DND-41 (cell line): ENCODE results near the gene AR.

Experiments used
- EZH2 ChIP-seq: IDR thresholded peaks from 3 replicates; pipeline ENCODE4 v1.6.1; 2012; ENCODE audit warnings: borderline replicate concordance, low read depth, mild to moderate bottlenecking, moderate library complexity, low read length, inconsistent platforms; ENCODE audit not compliant: severe bottlenecking
- TF ChIP-seq, protein P1 (sequence below): IDR thresholded peaks from 2 replicates; pipeline ENCODE4 v1.5.1; 2012; ENCODE audit warnings: borderline replicate concordance, low read length, moderate library complexity, mild to moderate bottlenecking; ENCODE audit not compliant: poor library complexity, severe bottlenecking; ENCODE audit errors: extremely low read depth

DNA sequence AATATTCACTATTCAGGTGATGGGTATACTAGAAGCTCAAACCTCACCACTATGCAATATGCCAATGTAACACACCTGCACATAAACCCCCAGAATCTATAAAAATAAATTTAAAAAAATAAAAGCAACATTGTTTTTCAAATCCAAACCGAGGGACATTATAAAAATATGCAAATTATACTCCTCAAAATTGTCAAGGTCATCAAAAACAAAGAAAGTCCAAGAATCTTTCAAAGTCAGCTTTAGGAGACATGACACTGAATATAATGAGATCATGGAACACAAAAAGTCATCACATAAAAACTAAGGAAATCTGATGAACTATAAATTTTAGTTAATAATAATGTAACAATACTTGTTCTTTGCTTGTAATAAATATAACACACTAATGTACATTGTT is 43.2 kb upstream of the AR start:
- TF ChIP-seq, protein P1, sequence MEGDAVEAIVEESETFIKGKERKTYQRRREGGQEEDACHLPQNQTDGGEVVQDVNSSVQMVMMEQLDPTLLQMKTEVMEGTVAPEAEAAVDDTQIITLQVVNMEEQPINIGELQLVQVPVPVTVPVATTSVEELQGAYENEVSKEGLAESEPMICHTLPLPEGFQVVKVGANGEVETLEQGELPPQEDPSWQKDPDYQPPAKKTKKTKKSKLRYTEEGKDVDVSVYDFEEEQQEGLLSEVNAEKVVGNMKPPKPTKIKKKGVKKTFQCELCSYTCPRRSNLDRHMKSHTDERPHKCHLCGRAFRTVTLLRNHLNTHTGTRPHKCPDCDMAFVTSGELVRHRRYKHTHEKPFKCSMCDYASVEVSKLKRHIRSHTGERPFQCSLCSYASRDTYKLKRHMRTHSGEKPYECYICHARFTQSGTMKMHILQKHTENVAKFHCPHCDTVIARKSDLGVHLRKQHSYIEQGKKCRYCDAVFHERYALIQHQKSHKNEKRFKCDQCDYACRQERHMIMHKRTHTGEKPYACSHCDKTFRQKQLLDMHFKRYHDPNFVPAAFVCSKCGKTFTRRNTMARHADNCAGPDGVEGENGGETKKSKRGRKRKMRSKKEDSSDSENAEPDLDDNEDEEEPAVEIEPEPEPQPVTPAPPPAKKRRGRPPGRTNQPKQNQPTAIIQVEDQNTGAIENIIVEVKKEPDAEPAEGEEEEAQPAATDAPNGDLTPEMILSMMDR: no peak
- TF ChIP-seq EZH2: no peak
